ENCODE results near the gene PNCK.

GRCh38 chrX:153703036-153703370 is 29.4 kb upstream of the PNCK start:
- TF ChIP-seq POLR2A (IDR thresholded peaks at IDR 0.05): no peak
- TF ChIP-seq CTCF (IDR thresholded peaks at IDR 0.05): no peak
